HL-60/S4 treated with retinoic acid at 250 ng/mL for 4 days and 3 days (cell line): ENCODE results near the gene OLFM1.

Source experiments
- in situ Hi-C: fragments of 300-500 bp; cut with MboI; formaldehyde crosslinking; loops from 2 replicates; pipeline ENCODE4 v1.7.0; 2022; ENCODE audit warnings: low sequenced_read_pairs

The OLFM1 gene

GRCh38 chr9:135076143-135076875 is 11.2 kb upstream of the OLFM1 start:
- in situ Hi-C loops, result no loop called here

DNA sequence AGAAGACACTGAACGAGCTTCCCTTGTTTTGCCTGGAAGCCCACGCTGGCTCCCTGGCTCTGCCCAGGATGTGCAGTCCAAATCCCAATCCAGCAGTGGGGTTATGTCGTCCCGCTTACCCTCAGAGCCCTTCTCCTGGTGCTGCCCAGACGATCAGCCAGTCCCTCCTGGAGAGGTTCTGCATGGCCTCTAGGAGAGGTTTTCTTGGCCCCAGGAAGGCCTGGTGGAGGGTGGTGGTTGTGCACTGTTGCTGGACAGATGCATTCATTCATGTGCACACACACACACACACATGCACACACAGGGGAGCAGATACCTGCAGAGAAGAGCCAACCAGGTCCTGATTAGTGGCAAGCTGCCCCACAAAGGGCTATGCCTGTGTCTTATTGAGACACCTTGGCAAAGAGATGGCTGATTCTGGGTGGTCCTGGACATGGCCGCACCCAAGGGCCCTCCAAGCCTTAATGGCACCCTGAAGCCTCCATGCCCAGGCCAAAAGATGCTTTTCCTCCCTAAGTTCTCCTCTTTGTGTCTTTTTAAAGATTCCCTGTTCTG is 10.5 kb upstream of the OLFM1 start:
- in situ Hi-C loops, result no loop called here

GRCh38 chr9:135077497-135078200 is 9.8 kb upstream of the OLFM1 start:
- in situ Hi-C loops, result no loop called here

DNA sequence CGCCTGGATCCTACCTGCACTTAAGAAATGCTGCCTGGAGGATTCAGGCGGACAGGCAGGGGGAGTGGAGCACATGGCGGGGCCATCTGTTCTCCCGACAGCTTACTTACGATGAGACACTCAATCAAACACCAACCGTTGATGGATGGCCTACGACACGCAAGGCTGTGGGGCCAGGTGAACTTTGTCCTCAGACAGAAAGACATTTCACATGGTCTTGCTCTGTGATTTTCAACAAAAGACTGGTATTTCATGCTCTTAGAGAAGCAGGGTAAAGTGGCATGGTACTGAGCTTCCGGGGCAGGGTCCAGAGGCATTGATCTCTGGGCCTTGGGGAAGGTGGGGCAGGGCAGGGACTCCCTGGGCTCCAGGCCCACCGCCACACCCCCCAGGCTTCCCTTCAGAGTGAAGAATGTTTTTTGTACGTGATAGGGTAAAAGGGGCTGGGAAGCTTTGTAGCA is 9.1 kb upstream of the OLFM1 start:
- in situ Hi-C loops, result no loop called here

DNA sequence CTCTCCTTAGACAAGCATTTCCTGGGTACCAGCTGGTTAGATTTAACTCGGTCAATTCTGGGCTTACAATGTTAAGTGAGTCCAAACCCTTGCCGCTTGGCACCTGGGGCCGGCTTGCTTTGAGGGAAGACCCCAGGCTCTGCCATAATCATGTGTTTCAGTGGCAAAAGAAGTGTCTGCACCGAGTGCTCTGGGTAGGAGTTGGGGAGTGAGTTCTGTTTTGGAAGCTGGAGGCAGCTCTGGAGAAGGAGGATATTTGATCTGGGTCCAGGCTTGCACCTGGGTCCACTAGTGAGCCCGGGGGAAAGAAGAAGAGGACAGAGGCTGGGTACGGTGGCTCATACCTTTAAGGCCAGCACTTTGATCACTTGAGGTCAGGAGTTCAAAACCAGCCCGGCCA is 8.4 kb upstream of the OLFM1 start:
- in situ Hi-C loops, result no loop called here

GRCh38 chr9:135079676-135080075 is 7.8 kb upstream of the OLFM1 start:
- in situ Hi-C loops, result no loop called here

DNA sequence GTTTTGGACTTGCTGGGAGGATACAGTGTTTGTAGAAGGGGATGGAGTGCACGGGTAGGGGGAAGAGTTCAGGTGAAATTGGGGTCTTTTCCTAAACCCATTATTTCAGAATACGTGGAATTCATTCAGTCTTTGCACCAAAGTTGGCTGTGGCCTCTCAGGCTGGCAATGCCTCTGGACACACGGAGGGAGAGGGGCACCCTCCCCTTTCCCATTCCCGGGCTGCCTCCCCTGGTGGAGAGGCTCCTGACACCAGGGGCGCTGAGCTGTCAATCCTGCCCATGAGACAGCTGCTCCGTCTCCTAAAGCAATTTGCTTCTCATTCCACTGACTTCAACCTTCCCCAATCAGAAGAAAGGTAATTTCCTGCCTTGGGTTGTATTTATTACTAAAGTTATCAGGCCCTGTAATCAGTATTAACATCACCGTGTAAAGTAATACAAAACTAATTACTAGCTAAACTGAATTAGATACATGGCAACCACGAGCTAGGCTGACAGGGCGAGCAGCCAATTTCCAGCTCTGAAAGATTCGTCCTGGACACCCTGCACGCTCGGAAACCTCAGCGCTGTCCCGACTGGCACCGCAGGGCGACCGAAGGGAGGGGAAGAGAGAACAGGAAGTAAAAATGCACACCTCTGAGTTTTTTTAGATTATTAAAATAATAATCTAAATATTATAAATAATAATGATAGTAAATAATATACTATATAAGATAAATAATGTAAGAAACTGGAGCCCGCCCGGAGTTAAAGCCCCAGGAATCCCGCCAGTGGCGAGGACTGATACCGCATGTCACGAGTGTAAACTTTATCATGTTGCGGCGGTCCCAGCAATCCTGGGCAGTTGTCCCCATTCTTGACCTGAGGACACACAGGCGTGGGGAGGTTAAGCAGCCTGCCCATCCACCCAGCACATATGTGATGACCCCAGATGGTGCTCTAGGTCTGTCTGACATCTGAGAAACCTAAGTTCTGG is 6.9 kb upstream of the OLFM1 start:
- in situ Hi-C loops, result no loop called here

- in situ Hi-C loops, result no loop called here
These were observed 6.2 kb upstream of the OLFM1 start for GRCh38 chr9:135081264-135081660.

GRCh38 chr9:135081731-135082130 is 5.7 kb upstream of the OLFM1 start:
- in situ Hi-C loops, result no loop called here

- in situ Hi-C loops, result no loop called here
These were observed 4.9 kb upstream of the OLFM1 start for GRCh38 chr9:135082536-135082935.

DNA sequence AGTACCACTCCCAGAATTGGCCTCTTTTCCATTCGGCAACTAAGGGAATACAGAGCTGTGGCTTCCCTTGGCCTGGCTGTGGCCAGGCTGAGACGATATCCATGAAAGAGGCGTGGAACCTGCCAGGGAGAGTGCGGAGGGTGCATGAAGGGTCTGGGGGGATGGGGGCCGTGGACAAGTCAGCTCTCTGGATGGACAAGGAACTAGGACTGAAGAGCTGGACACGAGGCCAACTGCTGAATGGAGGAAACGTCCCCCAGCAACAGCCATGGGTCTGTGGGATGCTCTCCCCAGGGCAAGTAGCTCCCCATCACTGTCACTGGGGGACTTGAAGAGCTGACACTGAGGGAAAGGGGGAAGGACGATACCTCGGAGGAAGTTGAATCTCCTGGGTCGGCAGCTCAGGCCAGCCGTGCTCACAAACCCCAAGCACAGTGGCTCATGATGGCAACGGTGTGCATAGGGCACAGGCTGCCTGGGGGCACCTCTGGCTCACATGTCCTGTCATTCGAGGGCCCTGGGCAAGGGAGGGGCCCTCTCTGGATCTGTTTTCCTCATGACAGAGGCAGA is 4.1 kb upstream of the OLFM1 start:
- in situ Hi-C loops, result no loop called here

GRCh38 chr9:135083831-135084230 is 3.6 kb upstream of the OLFM1 start:
- in situ Hi-C loops, result no loop called here

- in situ Hi-C loops, result no loop called here
These were observed 3.2 kb upstream of the OLFM1 start for GRCh38 chr9:135084262-135084661.

GRCh38 chr9:135084881-135085760 is 2.3 kb upstream of the OLFM1 start:
- in situ Hi-C loops, result no loop called here

GRCh38 chr9:135085830-135086546 is 1.5 kb upstream of the OLFM1 start:
- in situ Hi-C loops, result no loop called here

DNA sequence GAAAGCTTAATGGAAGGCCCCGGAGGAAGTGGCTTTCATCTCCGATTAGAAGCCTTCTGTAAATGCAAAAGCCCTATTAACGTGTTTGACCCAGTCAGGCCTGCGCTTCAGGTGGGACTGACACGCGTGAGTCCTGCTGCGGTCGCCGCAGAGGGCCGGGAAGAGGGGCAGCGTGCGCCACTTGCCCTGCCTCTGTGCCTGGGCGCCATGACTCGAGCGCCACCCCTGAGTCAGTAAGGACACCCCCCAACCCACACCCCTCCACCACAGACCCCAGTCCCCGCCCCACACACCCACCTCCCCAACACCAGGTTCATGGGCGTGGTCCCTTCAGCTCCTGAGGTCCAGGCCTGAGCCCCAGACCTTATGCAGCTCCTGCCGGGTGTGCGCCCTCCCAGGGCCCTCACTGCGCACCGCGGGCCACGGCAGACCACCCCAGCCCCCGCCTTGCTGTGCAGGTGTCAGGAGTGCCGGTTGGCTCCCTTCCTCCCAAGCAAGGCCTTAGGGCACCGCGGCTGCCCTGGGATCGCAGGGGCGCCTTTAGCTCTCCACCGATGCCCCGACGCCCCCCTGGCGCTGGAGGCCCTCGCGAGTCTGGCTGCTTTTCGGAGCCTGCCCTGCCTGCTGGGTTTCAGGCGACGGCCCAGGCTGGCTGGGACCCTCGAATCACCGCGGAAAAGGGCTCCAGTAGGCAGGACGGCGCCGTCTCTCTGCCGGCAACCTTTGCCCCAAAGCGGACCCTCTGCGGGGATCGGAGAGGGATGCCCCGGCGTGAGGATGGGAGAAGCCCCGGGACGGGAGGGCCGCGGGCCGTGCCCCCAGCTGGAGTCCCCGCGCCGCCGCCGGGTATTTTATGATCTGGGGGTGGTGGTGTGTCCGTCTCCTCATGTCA is 625 bp upstream of the OLFM1 start:
- in situ Hi-C loops, result no loop called here

DNA sequence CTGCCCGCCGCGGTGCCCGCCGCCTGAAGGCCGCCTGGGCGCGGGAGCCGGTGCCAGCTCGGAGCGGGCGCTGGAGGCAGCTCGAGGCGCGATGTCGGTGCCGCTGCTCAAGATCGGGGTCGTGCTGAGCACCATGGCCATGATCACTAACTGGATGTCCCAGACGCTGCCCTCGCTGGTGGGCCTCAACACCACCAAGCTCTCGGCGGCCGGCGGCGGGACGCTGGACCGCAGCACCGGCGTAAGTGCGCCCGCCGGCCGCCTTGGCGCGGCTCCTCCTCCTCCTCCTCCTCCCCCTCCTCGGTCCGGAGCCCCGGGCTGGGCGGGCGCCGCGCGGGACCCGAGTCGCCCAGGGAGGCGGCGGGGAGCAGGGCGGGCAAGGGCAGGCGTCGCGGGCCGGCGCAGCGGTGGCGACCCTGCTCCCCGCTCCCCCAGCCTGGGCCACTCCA is 455 bp downstream of the OLFM1 start:
- in situ Hi-C loops, result no loop called here
